Measurements from ENCODE around the gene CNGA4. TPM values are rescaled to one million over a fixed set of nuclear protein-coding genes. Genes with fewer than 3 reads are reported as not detected.
A peak's percentile ranks its signal among the peaks of the same experiment; 100 is the strongest.
"Not testable (repeated sequence)": the region's sequence is repeated elsewhere in the genome, so short reads cannot be mapped to it uniquely, and the experiment has no call there.

Gene CNGA4
- total RNA-seq, 2 donors from 2014 or later = not detected

DNA sequence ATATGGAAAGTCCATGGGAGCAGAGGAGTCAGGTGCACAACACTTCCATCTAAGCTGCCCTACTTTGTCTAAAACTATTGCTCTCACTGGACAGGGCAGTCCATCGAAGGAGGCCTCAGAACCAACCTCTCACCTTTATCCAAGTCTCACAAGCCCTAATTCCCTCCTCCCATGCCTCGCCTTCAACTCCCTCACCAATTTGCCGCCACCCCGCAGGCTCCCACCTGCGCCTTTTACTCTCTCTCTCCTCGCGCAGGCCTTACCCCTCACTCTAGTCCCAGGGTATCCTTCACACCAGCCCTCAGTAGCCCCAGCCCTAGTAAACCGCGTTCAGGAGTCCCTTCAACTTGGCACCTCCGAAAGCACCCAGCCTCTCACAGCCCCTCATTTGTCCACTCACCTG lies 4.9 kb upstream of the CNGA4 start:
- no peaks in the 10 kb centered on the region for H3K27me3 Mint-ChIP-seq
- H3K4me3 Mint-ChIP-seq = peak overlapping the region; percentile 99
- H3K9me3 Mint-ChIP-seq = no peaks in the 10 kb centered on the region
- DNase-seq (ENCODE audit: low spot score) = no peak
- ATAC-seq = no peak
- peak overlapping the region; percentile 92 to 93 for H3K27ac Mint-ChIP-seq
- peaks cover 48 to 58% of the 10 kb centered on the region in 2 donors for H3K4me1 Mint-ChIP-seq (ENCODE audit: low read depth in 2 of 2)
- H3K36me3 Mint-ChIP-seq = no peaks in the 10 kb centered on the region

DNA sequence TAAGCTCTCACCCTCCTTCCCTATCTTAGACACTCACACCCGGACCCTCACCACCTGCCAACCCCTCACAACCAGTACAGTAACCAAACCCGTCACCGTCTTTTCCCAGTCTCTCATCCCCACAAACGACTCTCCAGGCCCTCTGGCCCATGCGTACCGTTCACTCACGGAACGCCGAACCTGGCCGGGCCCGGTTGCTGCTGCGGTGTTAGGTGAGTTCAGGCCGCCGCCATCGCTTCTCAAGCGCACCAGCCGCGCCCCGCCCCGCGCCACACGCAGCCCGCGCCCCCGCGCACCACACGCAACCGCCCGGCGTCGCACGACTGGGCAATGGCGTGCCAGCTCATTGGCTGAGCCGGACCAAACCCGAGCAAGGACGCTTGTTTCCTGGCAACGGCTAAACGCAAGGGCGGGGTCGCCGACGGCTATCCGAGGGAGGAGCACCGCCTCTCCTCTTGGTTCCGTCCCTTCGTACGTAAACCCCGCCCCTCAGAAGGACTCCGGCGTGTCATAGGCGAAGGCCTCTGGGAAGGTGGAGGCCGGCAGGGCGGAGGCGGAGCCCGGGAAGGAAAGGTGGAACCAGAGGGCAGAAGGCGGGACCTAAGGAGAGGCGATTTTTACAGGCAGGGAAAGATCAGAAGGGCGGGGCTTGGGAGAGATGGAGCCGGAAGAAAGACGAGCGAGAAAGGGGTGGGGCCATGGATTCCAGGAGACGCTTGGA lies 4.3 kb upstream of the CNGA4 start, which contains the start of gene FHIP1B:
FHIP1B (minus strand) TSS at position 250 of the 721 bp plus-strand sequence. CDS start 10,120 bp downstream, outside the sequence.
- Mint-ChIP-seq H3K9me3 (no peaks in the 10 kb centered on the region), H3K27ac (peak within 1 kb of the TSS; percentile 92 to 93), H3K36me3 (no peaks in the 10 kb centered on the region), H3K4me1 (ENCODE audit: low read depth in 2 of 2) (peaks cover 43 to 52% of the 10 kb centered on the region in 2 donors), H3K27me3 (no peaks in the 10 kb centered on the region), H3K4me3 (peak within 1 kb of the TSS; percentile 99)
- peak; percentile 97 for ATAC-seq
- peak; percentile 100 for DNase-seq (ENCODE audit: low spot score)

GRCh38 chr11:6237266-6237665 lies 1.6 kb upstream of the CNGA4 start:
- H3K36me3 Mint-ChIP-seq = no peaks in the 10 kb centered on the region
- H3K4me1 Mint-ChIP-seq (ENCODE audit: low read depth in 2 of 2) = peaks cover 25 to 29% of the 10 kb centered on the region in 2 donors
- no peaks in the 10 kb centered on the region for H3K9me3 Mint-ChIP-seq
- DNase-seq (ENCODE audit: low spot score) (no peak), ATAC-seq (no peak)
- H3K27me3 Mint-ChIP-seq = no peaks in the 10 kb centered on the region
- H3K4me3 Mint-ChIP-seq = no peak overlapping the region
- H3K27ac Mint-ChIP-seq = no peak overlapping the region

DNA sequence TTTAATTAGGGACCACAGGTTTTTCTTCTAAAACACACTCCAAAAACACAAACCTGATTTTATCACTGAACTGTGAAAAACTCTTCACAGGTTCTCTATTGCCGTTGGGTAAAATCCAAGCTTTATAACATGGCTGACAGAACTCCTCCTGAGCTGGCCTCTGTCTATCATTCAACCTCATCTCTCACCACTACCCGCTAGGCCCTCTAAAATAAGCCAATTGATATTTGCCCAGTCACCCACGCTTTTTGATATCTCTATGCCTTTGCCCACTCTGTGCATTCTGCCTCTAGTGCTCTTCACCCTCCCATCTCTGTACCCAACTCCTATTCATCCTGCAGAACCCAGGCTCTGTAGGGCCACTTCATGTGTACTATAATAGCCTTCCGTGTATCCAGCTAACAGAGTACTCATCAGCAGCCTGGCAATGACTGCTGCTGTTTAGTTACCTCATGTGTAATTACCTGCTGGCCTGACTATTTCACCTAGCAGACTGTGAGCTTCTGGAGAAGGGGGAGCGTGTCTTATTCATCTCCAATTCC lies 1.1 kb upstream of the CNGA4 start:
- Mint-ChIP-seq H3K27me3 (no peaks in the 10 kb centered on the region), H3K4me1 (ENCODE audit: low read depth in 2 of 2) (peaks cover 23 to 24% of the 10 kb centered on the region in 2 donors), H3K9me3 (no peaks in the 10 kb centered on the region), H3K36me3 (no peaks in the 10 kb centered on the region), H3K27ac (no peak overlapping the region), H3K4me3 (no peak overlapping the region)
- ATAC-seq (no peak), DNase-seq (ENCODE audit: low spot score) (no peak)

DNA sequence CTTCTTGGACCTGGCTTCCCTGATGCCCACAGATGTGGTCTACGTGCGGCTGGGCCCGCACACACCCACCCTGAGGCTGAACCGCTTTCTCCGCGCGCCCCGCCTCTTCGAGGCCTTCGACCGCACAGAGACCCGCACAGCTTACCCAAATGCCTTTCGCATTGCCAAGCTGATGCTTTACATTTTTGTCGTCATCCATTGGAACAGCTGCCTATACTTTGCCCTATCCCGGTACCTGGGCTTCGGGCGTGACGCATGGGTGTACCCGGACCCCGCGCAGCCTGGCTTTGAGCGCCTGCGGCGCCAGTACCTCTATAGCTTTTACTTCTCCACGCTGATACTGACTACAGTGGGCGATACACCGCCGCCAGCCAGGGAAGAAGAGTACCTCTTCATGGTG lies 1.2 kb downstream of the CNGA4 start:
- H3K4me1 Mint-ChIP-seq (ENCODE audit: low read depth in 2 of 2) = peaks cover 5 to 11% of the 10 kb centered on the region in 2 donors
- ATAC-seq (no peak), DNase-seq (ENCODE audit: low spot score) (no peak)
- no peaks in the 10 kb centered on the region for H3K36me3 Mint-ChIP-seq
- H3K4me3 Mint-ChIP-seq = no peak overlapping the region
- peaks cover 0 to 3% of the 10 kb centered on the region in 2 donors for H3K27me3 Mint-ChIP-seq
- no peaks in the 10 kb centered on the region for H3K9me3 Mint-ChIP-seq
- H3K27ac Mint-ChIP-seq = no peak overlapping the region

DNA sequence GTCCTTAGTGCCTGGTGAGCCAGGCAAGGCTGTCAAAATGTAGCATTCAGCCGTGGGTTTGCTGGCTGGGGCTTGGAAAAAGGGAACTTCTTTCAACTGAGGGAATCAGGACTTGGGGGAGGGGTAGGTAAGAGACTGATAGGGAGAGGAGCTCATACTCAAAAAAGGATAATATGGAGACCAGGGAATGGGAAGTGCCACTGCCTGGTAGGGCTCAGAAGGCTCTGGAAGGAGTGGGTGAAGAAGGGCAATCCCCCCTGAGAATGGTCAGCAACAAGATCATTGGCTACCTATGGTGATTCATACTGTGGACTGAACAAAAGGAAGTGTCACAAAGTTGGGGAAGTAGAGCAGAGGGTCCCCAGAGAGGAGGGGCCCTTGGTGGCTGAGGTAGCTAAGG lies 1.9 kb downstream of the CNGA4 start:
- Mint-ChIP-seq H3K27me3 (peaks cover 0 to 3% of the 10 kb centered on the region in 2 donors), H3K36me3 (no peaks in the 10 kb centered on the region), H3K4me3 (no peak overlapping the region), H3K9me3 (no peaks in the 10 kb centered on the region), H3K4me1 (ENCODE audit: low read depth in 2 of 2) (peaks cover 0 to 7% of the 10 kb centered on the region in 2 donors), H3K27ac (no peak overlapping the region)
- DNase-seq (ENCODE audit: low spot score) = no peak
- ATAC-seq = no peak

GRCh38 chr11:6241316-6241715 lies 2.4 kb downstream of the CNGA4 start:
- peaks cover 0 to 7% of the 10 kb centered on the region in 2 donors for H3K4me1 Mint-ChIP-seq (ENCODE audit: low read depth in 2 of 2)
- ATAC-seq = no peak
- no peak overlapping the region for H3K4me3 Mint-ChIP-seq
- peaks cover 0 to 3% of the 10 kb centered on the region in 2 donors for H3K27me3 Mint-ChIP-seq
- DNase-seq (ENCODE audit: low spot score) = no peak
- no peaks in the 10 kb centered on the region for H3K36me3 Mint-ChIP-seq
- H3K27ac Mint-ChIP-seq = no peak overlapping the region
- no peaks in the 10 kb centered on the region for H3K9me3 Mint-ChIP-seq

DNA sequence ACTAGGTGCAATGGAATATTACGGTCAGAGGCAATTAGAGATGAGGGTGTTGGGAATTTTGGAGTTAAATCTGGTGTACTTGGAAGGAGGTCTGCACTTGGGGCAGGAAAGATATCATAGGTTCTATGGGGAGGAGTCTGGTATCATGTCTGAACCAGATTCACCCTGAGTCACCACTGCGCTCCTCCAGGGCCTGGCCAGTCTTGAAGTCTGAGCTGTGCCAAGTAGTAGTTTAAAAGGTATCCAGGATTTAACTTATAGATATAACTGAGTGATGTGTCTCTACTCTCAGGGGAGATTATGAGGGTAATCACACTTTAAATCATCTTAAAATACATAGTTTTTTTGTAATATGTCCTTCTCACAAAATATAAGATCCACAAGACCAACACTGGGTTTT lies 6.6 kb downstream of the CNGA4 start:
- no peak for DNase-seq (ENCODE audit: low spot score)
- no peaks in the 10 kb centered on the region for H3K9me3 Mint-ChIP-seq
- ATAC-seq = no peak
- no peak overlapping the region for H3K27ac Mint-ChIP-seq
- H3K27me3 Mint-ChIP-seq = peaks cover 0 to 7% of the 10 kb centered on the region in 2 donors
- H3K4me3 Mint-ChIP-seq = no peak overlapping the region
- no peaks in the 10 kb centered on the region for H3K36me3 Mint-ChIP-seq
- H3K4me1 Mint-ChIP-seq (ENCODE audit: low read depth in 2 of 2) = peaks cover 0 to 4% of the 10 kb centered on the region in 2 donors

GRCh38 chr11:6248248-6248647 lies 9.4 kb downstream of the CNGA4 start:
- no peak overlapping the region for H3K27ac Mint-ChIP-seq
- peaks cover 0 to 7% of the 10 kb centered on the region in 2 donors for H3K27me3 Mint-ChIP-seq
- no peaks in the 10 kb centered on the region for H3K4me1 Mint-ChIP-seq (ENCODE audit: low read depth in 2 of 2)
- no peaks in the 10 kb centered on the region for H3K9me3 Mint-ChIP-seq
- DNase-seq (ENCODE audit: low spot score) (no peak), ATAC-seq (no peak)
- H3K4me3 Mint-ChIP-seq = no peak overlapping the region
- no peaks in the 10 kb centered on the region for H3K36me3 Mint-ChIP-seq

DNA sequence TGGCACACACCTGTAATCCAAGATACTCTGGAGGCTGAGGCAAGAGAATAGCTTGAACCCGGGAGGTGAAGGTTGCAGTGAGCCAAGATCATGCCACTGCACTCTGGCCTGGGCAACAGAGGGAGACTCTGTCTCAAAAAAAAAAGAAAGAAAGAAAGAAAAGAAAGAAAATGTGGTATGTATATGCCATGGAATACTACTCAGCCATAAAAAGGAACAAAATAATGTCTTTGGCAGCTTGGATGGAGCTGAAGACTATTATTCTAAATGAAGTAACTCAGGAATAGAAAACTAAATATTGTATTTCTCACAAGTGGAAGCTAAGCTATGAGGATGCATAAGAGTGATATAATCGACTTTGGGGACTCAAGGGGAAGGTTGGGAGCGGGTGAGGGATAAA lies 10.0 kb downstream of the CNGA4 start:
- not testable (repeated sequence) for ATAC-seq; H3K4me3 Mint-ChIP-seq; H3K4me1 Mint-ChIP-seq (ENCODE audit: low read depth in 2 of 2); H3K9me3 Mint-ChIP-seq; H3K36me3 Mint-ChIP-seq; H3K27me3 Mint-ChIP-seq; DNase-seq (ENCODE audit: low spot score); H3K27ac Mint-ChIP-seq

- no peaks in the 10 kb centered on the region for H3K36me3 Mint-ChIP-seq
- no peaks in the 10 kb centered on the region for H3K9me3 Mint-ChIP-seq
- H3K4me3 Mint-ChIP-seq = no peak overlapping the region
- ATAC-seq (no peak), DNase-seq (ENCODE audit: low spot score) (no peak)
- H3K4me1 Mint-ChIP-seq (ENCODE audit: low read depth in 2 of 2) = no peaks in the 10 kb centered on the region
- no peak overlapping the region for H3K27ac Mint-ChIP-seq
- H3K27me3 Mint-ChIP-seq = peaks cover 0 to 4% of the 10 kb centered on the region in 2 donors
Observed at GRCh38 chr11:6249770-6250555, 11.1 kb downstream of the CNGA4 start.

DNA sequence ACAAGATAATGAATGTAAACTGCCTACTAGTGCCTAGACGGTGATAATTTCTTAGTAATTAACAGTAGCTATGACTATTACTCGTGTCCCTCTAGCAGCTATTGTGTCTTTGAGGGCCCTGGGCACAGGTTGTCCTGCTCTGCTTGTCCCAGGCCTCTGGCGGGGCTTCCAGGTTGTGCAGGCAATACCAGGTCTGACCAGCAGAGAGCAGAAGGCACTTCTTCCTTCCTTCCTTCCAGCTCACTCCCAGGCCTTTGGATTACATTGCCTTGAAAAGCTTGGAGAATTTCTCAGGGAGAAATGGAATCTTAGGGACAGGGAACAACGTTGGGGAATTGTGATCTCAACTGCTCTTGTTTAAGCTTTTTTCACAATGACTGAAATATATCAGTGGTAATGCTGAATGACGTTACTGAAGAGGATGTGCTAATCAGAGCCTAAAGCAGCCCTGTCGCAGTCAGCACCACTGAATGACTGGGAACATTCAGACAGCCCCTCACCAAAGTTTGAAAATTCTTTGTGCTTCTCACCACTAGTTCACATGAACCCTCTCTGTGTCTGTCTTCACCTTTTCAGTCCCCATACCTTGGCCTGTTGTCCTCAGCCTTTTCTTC lies 12.3 kb downstream of the CNGA4 start:
- H3K4me1 Mint-ChIP-seq (ENCODE audit: low read depth in 2 of 2) = no peaks in the 10 kb centered on the region
- ATAC-seq (peak; percentile 65 to 72), DNase-seq (ENCODE audit: low spot score) (no peak)
- no peak overlapping the region for H3K4me3 Mint-ChIP-seq
- no peaks in the 10 kb centered on the region for H3K9me3 Mint-ChIP-seq
- no peak overlapping the region for H3K27ac Mint-ChIP-seq
- peaks cover 0 to 4% of the 10 kb centered on the region in 2 donors for H3K27me3 Mint-ChIP-seq
- no peaks in the 10 kb centered on the region for H3K36me3 Mint-ChIP-seq

DNA sequence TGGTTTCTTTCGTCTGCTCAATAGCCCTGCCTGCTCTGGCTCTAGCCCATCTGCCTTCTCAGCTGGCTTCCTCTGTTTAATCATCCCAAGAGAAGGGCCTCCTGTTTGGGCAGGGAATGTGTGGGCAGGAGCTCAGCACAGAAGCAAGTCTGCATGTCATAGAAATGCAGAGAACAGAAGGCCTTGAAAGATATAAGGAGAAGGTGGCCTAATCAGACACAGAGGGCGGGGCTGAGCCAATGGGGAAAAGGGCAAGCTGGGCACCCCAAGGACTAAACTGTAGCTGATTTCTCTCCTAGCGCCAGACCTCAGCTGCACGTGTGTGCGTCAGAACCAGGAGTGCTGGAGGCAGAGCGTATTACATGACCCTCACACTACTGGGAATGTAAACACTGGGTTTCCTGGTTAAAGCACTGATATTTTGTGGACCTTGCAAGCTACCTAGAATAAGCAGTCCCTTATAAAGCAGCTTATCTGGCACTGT lies 13.1 kb downstream of the CNGA4 start:
- peaks cover 0 to 4% of the 10 kb centered on the region in 2 donors for H3K27me3 Mint-ChIP-seq

More for the DNA sequence above, 13.1 kb downstream of the CNGA4 start:
- Mint-ChIP-seq H3K36me3 (no peaks in the 10 kb centered on the region), H3K4me3 (no peak overlapping the region), H3K4me1 (ENCODE audit: low read depth in 2 of 2) (no peaks in the 10 kb centered on the region), H3K9me3 (no peaks in the 10 kb centered on the region), H3K27ac (no peak overlapping the region)
- ATAC-seq (no peak), DNase-seq (ENCODE audit: low spot score) (no peak)

Measured in natural killer cell treated with Interleukin-12 subunit alpha and Interleukin-12 subunit beta and Interleukin-15 and Interleukin-18, amount 100 ng/mL, for 72 hours (primary cell).